ENCODE results near the gene PIP5K1B. TPM values are rescaled to one million over a fixed set of nuclear protein-coding genes. Genes with fewer than 3 reads are reported as not detected.

The PIP5K1B gene
- total RNA-seq, 1 donor from 2014 or later: 1.3 TPM

DNA sequence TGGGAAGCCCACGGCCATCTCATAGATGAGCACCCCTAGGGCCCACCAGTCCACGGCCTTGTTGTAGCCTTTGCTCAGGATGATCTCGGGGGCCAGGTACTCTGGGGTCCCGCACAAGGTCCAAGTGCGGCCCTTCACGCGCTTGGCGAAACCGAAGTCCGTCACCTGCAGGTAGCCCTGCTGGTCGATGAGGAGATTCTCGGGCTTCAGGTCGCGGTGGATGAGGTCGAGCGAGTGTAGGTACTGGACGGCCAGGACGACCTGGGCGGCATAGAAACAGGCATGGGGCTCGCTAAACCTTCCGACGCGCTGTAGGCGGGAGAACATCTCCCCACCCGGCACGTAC, 308.3 kb downstream of the PIP5K1B start:
- no peak overlapping the region for H3K27ac ChIP-seq (ENCODE audit: low read depth, low read length)
- H4K20me1 ChIP-seq (ENCODE audit: insufficient read depth, low read length): no peaks in the 10 kb centered on the region
- no peak overlapping the region for H3K4me3 ChIP-seq (ENCODE audit: insufficient read depth, low read depth, low read length)
- H3K9me3 ChIP-seq (ENCODE audit: insufficient read depth, low read depth, low read length): no peaks in the 10 kb centered on the region
- Mint-ChIP-seq H3K9me3 (ENCODE audit: unreplicated experiment) (no peaks in the 10 kb centered on the region), H3K36me3 (ENCODE audit: low read depth, unreplicated experiment) (no peaks in the 10 kb centered on the region), H3K4me1 (ENCODE audit: low read depth, unreplicated experiment) (no peaks in the 10 kb centered on the region), H3K4me3 (ENCODE audit: unreplicated experiment) (no peak overlapping the region), H3K27ac (ENCODE audit: unreplicated experiment) (no peak overlapping the region), H3K27me3 (ENCODE audit: low read depth, unreplicated experiment) (peaks cover 12% of the 10 kb centered on the region)
- DNase-seq (ENCODE audit: low read depth) (no peak), FAIRE-seq (no peak)
- no peaks in the 10 kb centered on the region for H3K36me3 ChIP-seq (ENCODE audit: insufficient read depth, low read length)
- H3K27me3 ChIP-seq (ENCODE audit: insufficient read depth, low read length): peaks cover 7% of the 10 kb centered on the region
- TF ChIP-seq, protein P1, sequence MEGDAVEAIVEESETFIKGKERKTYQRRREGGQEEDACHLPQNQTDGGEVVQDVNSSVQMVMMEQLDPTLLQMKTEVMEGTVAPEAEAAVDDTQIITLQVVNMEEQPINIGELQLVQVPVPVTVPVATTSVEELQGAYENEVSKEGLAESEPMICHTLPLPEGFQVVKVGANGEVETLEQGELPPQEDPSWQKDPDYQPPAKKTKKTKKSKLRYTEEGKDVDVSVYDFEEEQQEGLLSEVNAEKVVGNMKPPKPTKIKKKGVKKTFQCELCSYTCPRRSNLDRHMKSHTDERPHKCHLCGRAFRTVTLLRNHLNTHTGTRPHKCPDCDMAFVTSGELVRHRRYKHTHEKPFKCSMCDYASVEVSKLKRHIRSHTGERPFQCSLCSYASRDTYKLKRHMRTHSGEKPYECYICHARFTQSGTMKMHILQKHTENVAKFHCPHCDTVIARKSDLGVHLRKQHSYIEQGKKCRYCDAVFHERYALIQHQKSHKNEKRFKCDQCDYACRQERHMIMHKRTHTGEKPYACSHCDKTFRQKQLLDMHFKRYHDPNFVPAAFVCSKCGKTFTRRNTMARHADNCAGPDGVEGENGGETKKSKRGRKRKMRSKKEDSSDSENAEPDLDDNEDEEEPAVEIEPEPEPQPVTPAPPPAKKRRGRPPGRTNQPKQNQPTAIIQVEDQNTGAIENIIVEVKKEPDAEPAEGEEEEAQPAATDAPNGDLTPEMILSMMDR (IDR thresholded peaks at IDR 0.05; ENCODE audit: insufficient read depth, low read depth, low read length): no peak
- no peak for TF ChIP-seq EZH2 (IDR thresholded peaks at IDR 0.05; ENCODE audit: insufficient read depth, low read length)
- no peak overlapping the region for H3K4me2 ChIP-seq (ENCODE audit: low read length)
- H2AFZ ChIP-seq (ENCODE audit: low read depth, low read length): no peak overlapping the region
- H3K79me2 ChIP-seq (ENCODE audit: insufficient read depth, low read length): no peaks in the 10 kb centered on the region
- H3K9ac ChIP-seq (ENCODE audit: low read length): no peak overlapping the region
- H3K4me1 ChIP-seq (ENCODE audit: insufficient read depth, low read length): no peaks in the 10 kb centered on the region

DNA sequence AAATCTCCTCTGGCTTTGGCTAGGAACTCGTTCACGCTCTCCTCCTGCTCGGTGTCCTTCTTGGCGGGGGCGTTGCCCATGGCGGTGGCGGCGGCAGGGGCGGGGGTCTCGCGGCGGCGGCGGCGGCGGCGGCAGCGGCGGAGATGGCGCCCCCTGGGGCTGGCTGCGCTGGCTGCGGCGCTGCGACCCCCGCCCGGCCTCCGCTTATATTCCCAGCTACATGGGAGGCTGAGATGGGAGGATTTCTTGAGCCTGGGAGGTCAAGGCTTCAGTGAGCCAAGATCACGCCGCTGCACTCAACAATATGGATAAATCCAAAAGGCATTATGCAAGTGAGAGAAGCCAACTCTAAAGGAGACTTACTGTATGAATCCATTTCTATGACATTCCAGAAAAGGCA, 309.0 kb downstream of the PIP5K1B start, which contains the start of gene PRKACG:
PRKACG (minus strand) TSS at position 101 of the 400 bp plus-strand sequence; CDS start at position 80, 21 bp downstream.
- no peak within 1 kb of the TSS for H3K9ac ChIP-seq (ENCODE audit: low read length)
- H2AFZ ChIP-seq (ENCODE audit: low read depth, low read length): no peak within 1 kb of the TSS
- H3K27me3 Mint-ChIP-seq (ENCODE audit: low read depth, unreplicated experiment): peaks cover 15% of the 10 kb centered on the region
- H3K27me3 ChIP-seq (ENCODE audit: insufficient read depth, low read length): peaks cover 7% of the 10 kb centered on the region
- H3K27ac ChIP-seq (ENCODE audit: low read depth, low read length): no peak within 1 kb of the TSS
- DNase-seq (ENCODE audit: low read depth) (no peak), FAIRE-seq (no peak)
- H3K9me3 ChIP-seq (ENCODE audit: insufficient read depth, low read depth, low read length): no peaks in the 10 kb centered on the region
- H4K20me1 ChIP-seq (ENCODE audit: insufficient read depth, low read length): no peaks in the 10 kb centered on the region
- no peak within 1 kb of the TSS for H3K27ac Mint-ChIP-seq (ENCODE audit: unreplicated experiment)
- no peaks in the 10 kb centered on the region for H3K79me2 ChIP-seq (ENCODE audit: insufficient read depth, low read length)
- no peak within 1 kb of the TSS for H3K4me3 Mint-ChIP-seq (ENCODE audit: unreplicated experiment)
- no peak within 1 kb of the TSS for H3K4me3 ChIP-seq (ENCODE audit: insufficient read depth, low read depth, low read length)
- H3K4me2 ChIP-seq (ENCODE audit: low read length): no peak within 1 kb of the TSS
- no peaks in the 10 kb centered on the region for H3K4me1 ChIP-seq (ENCODE audit: insufficient read depth, low read length)
- H3K36me3 Mint-ChIP-seq (ENCODE audit: low read depth, unreplicated experiment): no peaks in the 10 kb centered on the region
- H3K36me3 ChIP-seq (ENCODE audit: insufficient read depth, low read length): no peaks in the 10 kb centered on the region
- no peak for TF ChIP-seq EZH2 (IDR thresholded peaks at IDR 0.05; ENCODE audit: insufficient read depth, low read length)
- TF ChIP-seq, protein P1 (IDR thresholded peaks at IDR 0.05; ENCODE audit: insufficient read depth, low read depth, low read length): no peak
- H3K4me1 Mint-ChIP-seq (ENCODE audit: low read depth, unreplicated experiment): no peaks in the 10 kb centered on the region
- no peaks in the 10 kb centered on the region for H3K9me3 Mint-ChIP-seq (ENCODE audit: unreplicated experiment)

DNA sequence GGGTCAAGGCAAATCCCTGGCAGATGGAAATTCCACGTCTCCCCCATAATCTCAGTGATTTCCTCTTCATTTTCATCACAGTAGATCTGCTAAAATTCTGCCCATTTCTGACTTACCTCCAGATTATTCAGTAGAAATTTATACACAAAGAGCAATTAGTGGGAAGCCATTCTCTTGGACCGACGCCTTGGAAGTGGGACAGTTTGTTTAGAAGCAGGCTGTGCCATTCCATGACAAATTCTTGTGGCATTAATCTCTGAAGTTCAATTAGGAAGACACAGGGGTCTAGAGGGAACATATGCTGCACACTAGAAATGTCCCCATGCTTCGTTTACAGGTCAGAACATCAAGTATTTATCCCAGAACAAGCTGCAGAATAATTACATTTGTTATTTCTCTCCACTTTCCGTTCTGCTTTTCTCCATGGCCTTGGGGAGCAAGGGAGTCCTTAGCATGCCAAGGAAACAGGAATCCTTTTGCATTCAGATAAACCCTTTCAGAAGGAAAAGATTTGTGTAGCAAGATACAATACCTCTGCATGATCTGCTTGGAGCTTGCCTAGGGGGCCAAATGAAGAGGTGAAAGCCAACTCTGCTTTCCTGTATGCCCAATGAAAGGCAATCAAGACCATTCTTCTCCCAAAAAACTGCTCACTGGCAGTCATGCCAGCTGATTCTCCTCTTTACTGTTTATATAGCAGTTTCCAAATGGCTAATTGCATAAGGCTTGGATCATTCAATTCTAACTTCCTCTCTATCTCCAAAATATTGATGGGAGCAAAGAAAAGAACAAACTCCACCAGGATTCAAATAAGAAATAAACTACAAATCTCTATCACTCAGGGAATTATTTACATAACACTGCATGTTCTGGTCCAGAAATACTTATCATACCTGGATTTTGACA, 311.4 kb downstream of the PIP5K1B start:
- H2AFZ ChIP-seq (ENCODE audit: low read depth, low read length): no peak overlapping the region
- no peak overlapping the region for H3K4me2 ChIP-seq (ENCODE audit: low read length)
- no peaks in the 10 kb centered on the region for H3K36me3 Mint-ChIP-seq (ENCODE audit: low read depth, unreplicated experiment)
- H3K27me3 ChIP-seq (ENCODE audit: insufficient read depth, low read length): peaks cover 7% of the 10 kb centered on the region
- no peaks in the 10 kb centered on the region for H3K36me3 ChIP-seq (ENCODE audit: insufficient read depth, low read length)
- no peak for FAIRE-seq
- no peak overlapping the region for H3K9ac ChIP-seq (ENCODE audit: low read length)
- no peaks in the 10 kb centered on the region for H3K4me1 Mint-ChIP-seq (ENCODE audit: low read depth, unreplicated experiment)
- no peak overlapping the region for H3K4me3 ChIP-seq (ENCODE audit: insufficient read depth, low read depth, low read length)
- H3K27ac Mint-ChIP-seq (ENCODE audit: unreplicated experiment): no peak overlapping the region
- H3K4me1 ChIP-seq (ENCODE audit: insufficient read depth, low read length): no peaks in the 10 kb centered on the region
- no peaks in the 10 kb centered on the region for H3K9me3 Mint-ChIP-seq (ENCODE audit: unreplicated experiment)
- peaks cover 15% of the 10 kb centered on the region for H3K27me3 Mint-ChIP-seq (ENCODE audit: low read depth, unreplicated experiment)
- no peaks in the 10 kb centered on the region for H3K9me3 ChIP-seq (ENCODE audit: insufficient read depth, low read depth, low read length)
- no peak for TF ChIP-seq EZH2 (IDR thresholded peaks at IDR 0.05; ENCODE audit: insufficient read depth, low read length)
- TF ChIP-seq, protein P1 (IDR thresholded peaks at IDR 0.05; ENCODE audit: insufficient read depth, low read depth, low read length): no peak
- no peaks in the 10 kb centered on the region for H3K79me2 ChIP-seq (ENCODE audit: insufficient read depth, low read length)
- DNase-seq (ENCODE audit: low read depth): no peak
- H3K27ac ChIP-seq (ENCODE audit: low read depth, low read length): no peak overlapping the region
- H4K20me1 ChIP-seq (ENCODE audit: insufficient read depth, low read length): no peaks in the 10 kb centered on the region
- H3K4me3 Mint-ChIP-seq (ENCODE audit: unreplicated experiment): no peak overlapping the region

Measured in astrocyte (in vitro differentiated cells and primary cell).